ENCODE data around the gene ATF6B.
"Not testable (repeated sequence)": the region's sequence is repeated elsewhere in the genome, so short reads cannot be mapped to it uniquely, and the experiment has no call there.

The ATF6B gene

GRCh38 chr6:32079566-32080290 lies 48.3 kb downstream of the ATF6B start:
- DNase-seq: no peak

DNA sequence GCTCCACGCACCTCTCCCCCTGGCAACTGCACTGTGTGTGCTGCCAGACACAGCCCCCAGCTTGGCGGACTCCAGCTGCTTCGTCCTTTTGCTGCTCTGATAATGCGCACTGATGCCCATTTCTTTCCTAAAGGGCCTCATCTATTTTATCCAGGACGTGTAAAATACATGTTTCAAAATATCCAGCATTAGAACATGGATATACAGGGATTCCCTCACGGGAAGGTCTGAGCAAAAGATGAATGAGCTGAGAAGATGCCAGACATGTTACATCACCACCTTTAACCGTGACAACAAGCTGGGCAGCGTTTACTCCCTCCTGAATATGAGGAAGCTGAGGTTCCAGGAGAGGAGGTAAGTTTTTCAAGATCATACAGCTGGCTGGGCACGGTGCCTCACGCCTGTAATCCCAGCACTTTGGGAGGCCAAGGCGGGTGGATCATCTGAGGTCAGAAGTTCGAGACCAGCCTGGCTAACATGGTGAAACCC lies 51.7 kb downstream of the ATF6B start:
- DNase-seq: no peak

DNA sequence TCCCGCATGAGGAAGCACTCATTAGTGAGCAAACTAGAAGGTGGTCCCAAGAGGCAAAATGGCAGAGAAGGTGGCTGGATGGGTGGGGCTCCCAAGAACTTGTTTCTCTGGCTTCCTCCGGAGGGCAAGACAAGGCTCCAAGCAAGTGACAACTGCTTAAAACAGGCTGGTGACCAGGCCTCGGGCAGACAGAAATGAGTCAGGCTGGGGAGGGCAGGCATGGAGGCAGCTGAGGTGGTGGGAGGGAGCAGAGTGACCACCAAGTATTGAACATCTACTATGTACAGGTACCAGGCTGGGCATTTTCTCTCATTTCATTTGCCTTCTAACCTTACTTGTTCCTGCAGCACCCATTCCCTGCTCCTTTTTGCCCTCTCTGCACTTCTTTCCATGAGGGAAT lies 52.3 kb downstream of the ATF6B start:
- DNase-seq: no peak

DNA sequence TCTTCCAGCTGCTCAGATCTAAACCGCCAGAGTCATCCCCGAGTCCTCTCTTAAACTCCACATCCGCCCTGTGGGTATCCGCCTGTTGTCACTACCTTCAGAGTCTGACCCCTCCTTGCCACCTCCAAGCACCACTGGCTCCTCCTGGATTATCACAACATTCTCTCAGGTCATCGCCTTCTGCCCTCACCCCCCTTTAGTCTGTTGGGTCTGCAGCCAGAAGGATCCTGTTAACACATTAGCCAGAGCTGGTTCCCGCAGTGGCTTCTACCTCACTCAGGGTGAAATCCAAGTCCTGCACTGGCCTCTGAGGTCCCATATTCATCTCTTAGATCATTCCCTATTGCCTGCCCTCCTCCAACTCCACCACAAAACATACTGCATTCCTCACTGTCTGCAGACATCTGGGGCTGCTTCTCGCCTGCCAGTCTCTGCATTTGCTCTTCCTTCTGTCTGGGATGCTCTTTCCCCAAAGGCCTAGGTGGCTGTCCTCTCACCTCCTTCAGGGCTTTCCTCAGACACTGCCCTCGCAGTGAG lies 53.0 kb downstream of the ATF6B start:
- no peak for DNase-seq

- DNase-seq: no peak
Measured at GRCh38 chr6:32073613-32074012, 54.4 kb downstream of the ATF6B start.

DNA sequence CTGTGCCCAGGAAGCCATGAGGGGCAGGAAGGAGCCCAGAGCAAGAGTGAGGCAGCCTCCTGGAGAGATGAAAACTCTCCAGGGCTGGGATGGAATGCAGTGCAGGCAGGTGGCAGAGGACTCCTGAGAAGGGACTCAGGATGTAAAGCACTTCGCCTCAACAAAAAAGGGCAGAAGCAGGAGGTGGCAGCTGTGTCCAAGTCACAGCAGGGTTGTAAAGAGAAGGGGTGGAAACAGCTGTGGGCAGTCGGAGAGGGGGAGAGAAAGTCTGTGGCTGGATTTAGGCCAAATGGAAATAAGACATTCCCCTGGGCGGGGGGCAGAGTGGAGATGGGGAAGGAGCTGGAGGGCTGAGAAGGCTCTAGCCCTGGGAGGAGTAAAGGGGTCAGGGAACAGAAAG lies 54.9 kb downstream of the ATF6B start:
- DNase-seq: no peak

DNA sequence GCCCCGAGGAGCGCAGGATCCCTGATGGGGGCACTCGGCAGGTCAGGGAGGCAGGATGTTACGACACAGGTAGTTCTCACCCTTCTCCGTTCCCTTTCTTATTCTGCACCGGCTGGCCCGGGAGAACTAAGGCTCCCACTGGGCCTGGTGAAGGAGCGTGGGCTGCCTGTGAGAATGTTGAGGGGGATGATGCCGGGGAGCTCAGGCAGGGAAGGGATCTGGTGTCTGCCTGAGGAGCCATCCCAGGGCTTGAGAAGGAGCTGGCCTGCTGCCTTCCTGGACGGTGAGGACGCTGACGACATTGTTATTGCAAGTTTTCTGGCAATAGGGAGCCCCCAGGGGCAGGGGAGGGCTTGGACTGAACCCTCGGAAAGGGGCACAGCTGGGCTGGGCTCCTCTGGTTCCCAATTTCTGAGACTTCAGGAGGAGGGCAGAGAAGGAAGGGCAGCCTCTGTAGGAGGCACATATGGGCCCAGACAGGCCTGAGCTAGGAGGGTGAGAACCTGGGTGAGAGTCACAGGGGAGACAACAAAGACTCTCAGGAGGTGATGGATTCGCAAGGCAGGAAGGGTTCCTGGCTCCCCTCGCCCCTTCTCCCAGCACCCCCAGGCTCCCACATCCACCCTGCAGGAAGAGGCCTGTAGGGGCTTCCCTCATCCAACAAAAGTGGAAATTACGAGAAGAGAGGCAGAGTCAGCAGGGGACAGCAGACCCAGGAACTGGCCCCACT lies 57.1 kb downstream of the ATF6B start:
- DNase-seq: no peak

GRCh38 chr6:32069878-32070515 lies 58.0 kb downstream of the ATF6B start:
- DNase-seq: no peak

DNA sequence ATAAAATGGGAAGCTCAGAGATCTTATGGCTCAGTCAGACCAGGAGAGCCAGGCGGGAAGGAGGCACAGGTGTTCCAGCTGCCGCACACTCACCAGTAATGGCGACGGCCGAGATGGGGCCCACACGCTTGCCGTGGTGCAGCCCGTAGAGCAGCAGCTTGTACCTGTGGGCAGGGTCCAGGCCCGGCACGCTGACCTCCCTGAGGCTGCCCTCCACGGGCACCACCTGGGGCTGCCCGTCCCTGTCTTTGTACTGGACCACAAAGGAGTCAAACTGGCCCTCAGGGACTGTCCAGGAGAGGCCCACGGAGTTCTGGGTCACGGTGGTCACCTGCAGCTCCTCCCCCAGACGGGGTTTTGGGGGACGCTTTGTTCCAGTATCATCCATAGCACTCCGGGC lies 58.6 kb downstream of the ATF6B start:
- DNase-seq: no peak

DNA sequence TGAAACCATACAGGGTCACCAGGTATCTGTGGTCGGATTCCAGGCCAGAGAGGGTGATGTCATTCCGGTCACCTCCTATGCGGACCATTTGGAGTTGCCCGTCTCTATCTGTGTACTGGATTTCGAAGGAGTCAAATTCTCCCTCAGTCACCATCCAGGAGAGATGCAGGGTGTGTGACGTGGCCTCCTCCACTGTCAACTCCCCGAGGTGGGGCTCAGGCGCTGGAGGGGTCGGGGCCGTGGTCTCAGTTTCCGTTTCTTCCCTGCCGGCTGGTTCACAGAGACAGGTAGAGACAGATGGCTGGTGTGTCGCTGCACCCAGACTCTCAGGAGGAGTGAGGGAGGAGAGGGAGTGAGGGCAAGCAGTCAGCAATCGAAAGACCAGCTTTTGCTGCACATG lies 59.2 kb downstream of the ATF6B start:
- no peak for DNase-seq

- DNase-seq: not testable (repeated sequence)
Measured at GRCh38 chr6:32068315-32068714, 59.7 kb downstream of the ATF6B start.

DNA sequence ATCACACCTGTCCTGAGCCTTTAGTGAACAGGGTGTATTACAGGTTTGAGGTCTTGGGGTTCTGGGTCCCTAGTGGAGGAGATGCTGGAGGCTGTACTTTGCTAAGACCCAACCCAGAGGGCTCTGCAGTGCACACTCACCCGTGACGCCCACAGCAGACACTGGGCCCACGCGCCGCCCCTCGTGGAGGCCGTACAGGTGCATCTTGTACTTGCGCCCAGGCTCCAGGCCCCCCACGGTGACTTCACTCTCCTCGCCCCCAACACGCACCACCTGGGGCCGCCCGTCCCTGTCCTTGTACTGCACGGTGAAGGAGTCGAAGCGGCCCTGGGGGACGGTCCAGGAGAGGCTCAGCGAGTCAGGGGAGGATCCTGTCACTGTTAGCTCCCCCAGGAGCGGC lies 60.5 kb downstream of the ATF6B start:
- DNase-seq: not testable (repeated sequence)

All from NCI-H1048 (cell line).